Panc1 (cell line): ENCODE measurements around the gene POLK.

Source experiments
- CTCF ChIP-seq: fragments of 450-650 bp; IDR thresholded peaks from 2 replicates; pipeline ENCODE4 v1.5.1; 2017; ENCODE audit warnings: mild to moderate bottlenecking
- REST ChIP-seq, 2 experiments: IDR thresholded peaks; 2 replicates each; pipeline ENCODE4 v1.6.1; 2011 to 2012; ENCODE audit warnings: low read depth in 2 of 2, control low read depth in 1 of 2, low read length in 1 of 2, mild to moderate bottlenecking in 1 of 2, moderate library complexity in 1 of 2; ENCODE audit not compliant: insufficient read depth in 1 of 2
- TCF7L2 ChIP-seq: IDR thresholded peaks from 2 replicates; pipeline ENCODE4 v1.6.1; 2011; ENCODE audit warnings: mild to moderate bottlenecking, low read depth, low read length, inconsistent platforms

- TF ChIP-seq CTCF, result no peak
- TF ChIP-seq TCF7L2, result no peak
- no peak for TF ChIP-seq REST (IDR thresholded peaks at IDR 0.05; ENCODE audit: insufficient read depth in 1 of 2, low read depth in 2 of 2, low read length in 1 of 2)
Measured at GRCh38 chr5:75521195-75521594, 9.5 kb downstream of the POLK start.
